Smooth muscle cell of the umbilical artery (primary cell): ENCODE measurements around the gene TBC1D10A. TPM values are rescaled to one million over a fixed set of nuclear protein-coding genes. Genes with fewer than 3 reads are reported as not detected.

ENCODE experiments used
- total RNA-seq: library from RNA; depleted of rRNA; stranded (reverse); fragments of >200 nt; gene quantifications from 2 replicates; pipeline ENCODE4 v1.2.3, GENCODE V29; 2014

Gene TBC1D10A
- total RNA-seq = 25.9 and 32.7 TPM in 2 replicates

GRCh38 chr22:30326706-30327362, at the start of gene TBC1D10A:
Gene TBC1D10A, minus strand, starts transcription at chr22:30326941. Its CDS starts 60 bp downstream, at chr22:30326881.

GRCh38 chr22:30356449-30357235, 29.9 kb upstream of the TBC1D10A start, which contains the start of the genes CCDC157 and SF3A1:
Gene CCDC157, plus strand, starts transcription at chr22:30357007. Its CDS starts 8,994 bp downstream, at chr22:30366001.
Gene SF3A1, minus strand, starts transcription at chr22:30356894. Its CDS starts 102 bp downstream, at chr22:30356792.

GRCh38 chr22:30289141-30289979, 37.4 kb downstream of the TBC1D10A start, which contains the start of gene CASTOR1:
Gene CASTOR1, minus strand, starts transcription at chr22:30289505. Its CDS starts 8 bp downstream, at chr22:30289497.

GRCh38 chr22:30266445-30267381, 60.0 kb downstream of the TBC1D10A start, which contains the start of gene OSM:
Gene OSM, minus strand, starts transcription at chr22:30266851. Its CDS starts 52 bp downstream, at chr22:30266799.

GRCh38 chr22:30245985-30246813, 80.5 kb downstream of the TBC1D10A start, which contains the start of gene LIF:
Gene LIF, minus strand, starts transcription at chr22:30246759. Its CDS starts 64 bp downstream, at chr22:30246695.

Other genes with a start within 250 kb of the TBC1D10A start
- not detected in 2 replicates for gene HORMAD2, start 246.5 kb downstream of the TBC1D10A start, total RNA-seq
- gene LIF, start 80.2 kb downstream of the TBC1D10A start, total RNA-seq = 86.1 and 200 TPM in 2 replicates
- not detected in 2 replicates for gene OSM, start 60.1 kb downstream of the TBC1D10A start, total RNA-seq
- 11.5 and 15.4 TPM in 2 replicates for gene CASTOR1, start 37.4 kb downstream of the TBC1D10A start, total RNA-seq
- 14.3 and 39.3 TPM in 2 replicates for gene SF3A1, start 30.0 kb upstream of the TBC1D10A start, total RNA-seq
- 1.5 and 2.9 TPM in 2 replicates for gene CCDC157, start 30.1 kb upstream of the TBC1D10A start, total RNA-seq
- 38.4 and 50.2 TPM in 2 replicates for gene RNF215, start 60.5 kb upstream of the TBC1D10A start, total RNA-seq
- 20.8 and 44.2 TPM in 2 replicates for gene SEC14L2, start 70.1 kb upstream of the TBC1D10A start, total RNA-seq
- 9.8 and 11.9 TPM in 2 replicates for gene MTFP1, start 98.8 kb upstream of the TBC1D10A start, total RNA-seq
- gene SEC14L3, start 145.1 kb upstream of the TBC1D10A start, total RNA-seq = not detected in 2 replicates
- gene SEC14L4, start 178.8 kb upstream of the TBC1D10A start, total RNA-seq = 0.09 TPM in 1 of 2 replicates, not detected in the other
- gene SEC14L6, start 219.8 kb upstream of the TBC1D10A start, total RNA-seq = 0.23 and 0.59 TPM in 2 replicates
- gene GAL3ST1, start 247.7 kb upstream of the TBC1D10A start, total RNA-seq = 0.18 TPM in 1 of 2 replicates, not detected in the other